WTC11 (cell line): Measurements from ENCODE around the gene RPN1. TPM values are rescaled to one million over a fixed set of nuclear protein-coding genes. Genes with fewer than 3 reads are reported as not detected.

Experiments
- ATF2 ChIP-seq: sonication (generic); formaldehyde crosslinking; IDR thresholded peaks from 2 replicates; pipeline ENCODE4 v1.8.1; 2022; ENCODE audit warnings: low read depth, missing genetic modification reagents, borderline replicate concordance
- ATF6 ChIP-seq: sonication (generic); formaldehyde crosslinking; IDR thresholded peaks from 2 replicates; pipeline ENCODE4 v1.8.1; 2023; ENCODE audit warnings: mild to moderate bottlenecking, missing genetic modification reagents
- CBFB ChIP-seq: sonication (generic); formaldehyde crosslinking; IDR thresholded peaks from 2 replicates; pipeline ENCODE4 v1.8.1; 2022; ENCODE audit warnings: mild to moderate bottlenecking, low read depth, missing genetic modification reagents
- E2F5 ChIP-seq: sonication (generic); formaldehyde crosslinking; IDR thresholded peaks from 2 replicates; pipeline ENCODE4 v1.8.1; 2022; ENCODE audit warnings: mild to moderate bottlenecking, moderate library complexity, missing genetic modification reagents
- FOXK1 ChIP-seq: sonication (generic); formaldehyde crosslinking; IDR thresholded peaks from 2 replicates; pipeline ENCODE4 v1.8.0; 2022; ENCODE audit warnings: mild to moderate bottlenecking, moderate library complexity, missing genetic modification reagents
- FOXP4 ChIP-seq: sonication (generic); formaldehyde crosslinking; IDR thresholded peaks from 2 replicates; pipeline ENCODE4 v1.8.0; 2022; ENCODE audit warnings: mild to moderate bottlenecking, missing genetic modification reagents
- IRF1 ChIP-seq: sonication (generic); formaldehyde crosslinking; IDR thresholded peaks from 2 replicates; pipeline ENCODE4 v1.8.0; 2023; ENCODE audit warnings: missing genetic modification reagents
- JUN ChIP-seq: sonication (generic); formaldehyde crosslinking; IDR thresholded peaks from 2 replicates; pipeline ENCODE4 v1.8.0; 2023; ENCODE audit warnings: mild to moderate bottlenecking, missing genetic modification reagents
- PREB ChIP-seq: sonication (generic); formaldehyde crosslinking; IDR thresholded peaks from 2 replicates; pipeline ENCODE4 v1.8.1; 2022; ENCODE audit warnings: mild to moderate bottlenecking, missing genetic modification reagents, moderate library complexity, borderline replicate concordance
- SMAD3 ChIP-seq: sonication (generic); formaldehyde crosslinking; IDR thresholded peaks from 2 replicates; pipeline ENCODE4 v1.8.0; 2022; ENCODE audit warnings: missing genetic modification reagents, mild to moderate bottlenecking, borderline replicate concordance
- SP1 ChIP-seq: sonication (generic); formaldehyde crosslinking; conservative IDR thresholded peaks from 2 replicates; pipeline ENCODE4 v1.8.1; 2022; ENCODE audit warnings: missing genetic modification reagents
- STAT6 ChIP-seq: sonication (generic); formaldehyde crosslinking; conservative IDR thresholded peaks from 2 replicates; pipeline ENCODE4 v1.8.1; 2023; ENCODE audit warnings: mild to moderate bottlenecking, low read depth, missing genetic modification reagents, moderate library complexity
- TEAD1 ChIP-seq: sonication (generic); formaldehyde crosslinking; IDR thresholded peaks from 2 replicates; pipeline ENCODE4 v1.8.0; 2022; ENCODE audit warnings: mild to moderate bottlenecking, missing genetic modification reagents
- TEAD4 ChIP-seq: sonication (generic); formaldehyde crosslinking; IDR thresholded peaks from 2 replicates; pipeline ENCODE4 v1.8.0; 2022; ENCODE audit warnings: mild to moderate bottlenecking, missing genetic modification reagents
- USF1 ChIP-seq: sonication (generic); formaldehyde crosslinking; IDR thresholded peaks from 2 replicates; pipeline ENCODE4 v1.8.0; 2022; ENCODE audit warnings: mild to moderate bottlenecking, missing genetic modification reagents
- ZNF219 ChIP-seq: sonication (generic); formaldehyde crosslinking; IDR thresholded peaks from 2 replicates; pipeline ENCODE4 v1.8.0; 2023; ENCODE audit warnings: missing genetic modification reagents, mild to moderate bottlenecking, borderline replicate concordance
- ZNF232 ChIP-seq: sonication (generic); formaldehyde crosslinking; IDR thresholded peaks from 2 replicates; pipeline ENCODE4 v1.8.0; 2022; ENCODE audit warnings: mild to moderate bottlenecking, missing genetic modification reagents
- ZNF532 ChIP-seq: fragments of 250-450 bp; sonication (Bioruptor Pico); IDR thresholded peaks from 2 replicates; pipeline ENCODE4 v1.9.0; 2021; ENCODE audit warnings: mild to moderate bottlenecking, borderline replicate concordance
- total RNA-seq: library from RNA; stranded (reverse); gene quantifications from 3 replicates; pipeline ENCODE4 v1.2.3, GENCODE V29; 2021

Gene RPN1
- total RNA-seq, 1 experiment from 2014 or later, result 160 TPM

GRCh38 chr3:128650096-128651050, at the start of gene RPN1 (continued):
- TF ChIP-seq PREB (CRISPR knock-in tag), result no peak
- peak; percentile 77 for TF ChIP-seq SP1 (CRISPR knock-in tag)
- peak; percentile 65 for TF ChIP-seq E2F5 (CRISPR knock-in tag)
- TF ChIP-seq TEAD1 (CRISPR knock-in tag), result peak; percentile 58; the same call in 1 of the 2 replicates
- TF ChIP-seq IRF1, result no peak
- no peak for TF ChIP-seq CBFB (CRISPR knock-in tag)
- no peak for TF ChIP-seq ATF2 (CRISPR knock-in tag)
- no peak; the same call in 1 of the 2 replicates for TF ChIP-seq ZNF219
- no peak for TF ChIP-seq ZNF232
- TF ChIP-seq ATF6 (CRISPR knock-in tag), result no peak
- TF ChIP-seq SMAD3 (CRISPR knock-in tag), result peak; percentile 55
- TF ChIP-seq USF1 (CRISPR knock-in tag), result peak; percentile 32
- peak; percentile 46; the same call in 1 of the 2 replicates for TF ChIP-seq FOXK1 (CRISPR knock-in tag)
- no peak for TF ChIP-seq STAT6 (CRISPR knock-in tag)
- TF ChIP-seq JUN, result peak; percentile 45; the same call in 1 of the 2 replicates
- TF ChIP-seq TEAD4, result 0 out of 2 replicates have a peak, but pooled peaks have one; percentile 10
- no peak for TF ChIP-seq ZNF532 (CRISPR knock-in tag)
- peak; percentile 43; the same call in 1 of the 2 replicates for TF ChIP-seq FOXP4 (CRISPR knock-in tag)
